ENCODE measurements around the gene CYP20A1. TPM values are rescaled to one million over a fixed set of nuclear protein-coding genes. Genes with fewer than 3 reads are reported as not detected.

Gene CYP20A1
- total and polyA plus RNA-seq, 9 of the 15 experiments (the other 6 are each of a cell fraction or from before 2014, with no cell fraction given): 10.3 to 31.7 (median 12.4) TPM

GRCh38 chr2:203327901-203328759 is 89.3 kb downstream of the CYP20A1 start, which contains the start of gene ABI2 (continued):
- TF ChIP-seq, protein P1, sequence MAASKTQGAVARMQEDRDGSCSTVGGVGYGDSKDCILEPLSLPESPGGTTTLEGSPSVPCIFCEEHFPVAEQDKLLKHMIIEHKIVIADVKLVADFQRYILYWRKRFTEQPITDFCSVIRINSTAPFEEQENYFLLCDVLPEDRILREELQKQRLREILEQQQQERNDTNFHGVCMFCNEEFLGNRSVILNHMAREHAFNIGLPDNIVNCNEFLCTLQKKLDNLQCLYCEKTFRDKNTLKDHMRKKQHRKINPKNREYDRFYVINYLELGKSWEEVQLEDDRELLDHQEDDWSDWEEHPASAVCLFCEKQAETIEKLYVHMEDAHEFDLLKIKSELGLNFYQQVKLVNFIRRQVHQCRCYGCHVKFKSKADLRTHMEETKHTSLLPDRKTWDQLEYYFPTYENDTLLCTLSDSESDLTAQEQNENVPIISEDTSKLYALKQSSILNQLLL (CRISPR knock-in tag; IDR thresholded peaks at IDR 0.05; ENCODE audit: borderline replicate concordance): no peak
- TF ChIP-seq CEBPG (CRISPR knock-in tag; IDR thresholded peaks at IDR 0.05) (no peak), CEBPG (tag; conservative IDR thresholded peaks at IDR 0.05 in 1 of 2, IDR thresholded peaks at IDR 0.05 in 1 of 2) (no peak), RBM25 (IDR thresholded peaks at IDR 0.05; ENCODE audit: low read depth, low read length, severe bottlenecking) (peak; percentile 15), CCNT2 (IDR thresholded peaks at IDR 0.05; ENCODE audit: borderline replicate concordance, extremely low read depth, insufficient read length, low read depth, low read length) (peak; percentile 34), SIN3A (IDR thresholded peaks at IDR 0.05; ENCODE audit: borderline replicate concordance in 2 of 2, control insufficient read depth in 1 of 2, low read depth in 2 of 2, low read length in 2 of 2) (peak in 1 of 2 experiments; percentile 45; a peak in 1 of 4 replicates), ZBTB17 (CRISPR knock-in tag; IDR thresholded peaks at IDR 0.05) (no peak), SMAD4 (CRISPR knock-in tag; conservative IDR thresholded peaks at IDR 0.05) (peak; percentile 29; the same call in 1 of the 2 replicates), RBM22 (IDR thresholded peaks at IDR 0.05; ENCODE audit: low read depth, low read length, poor library complexity, severe bottlenecking) (peak; percentile 61), USF2 (CRISPR knock-in tag; IDR thresholded peaks at IDR 0.05) (no peak), CBFA2T3 (IDR thresholded peaks at IDR 0.05) (no peak), ELF2 (CRISPR knock-in tag; IDR thresholded peaks at IDR 0.05) (no peak), POLR2A (conservative IDR thresholded peaks at IDR 0.05) (0 out of 2 replicates have a peak, but pooled peaks have one; percentile 25), RBM34 (IDR thresholded peaks at IDR 0.05; ENCODE audit: borderline replicate concordance, insufficient read depth, low read length) (no peak), ZBTB7A (IDR thresholded peaks at IDR 0.05; ENCODE audit: borderline replicate concordance, control insufficient read depth, low read depth, low read length) (peak; percentile 54; the same call in 1 of the 2 replicates), ZNF41 (CRISPR knock-in tag; conservative IDR thresholded peaks at IDR 0.05) (no peak), TFAP4 (CRISPR knock-in tag; IDR thresholded peaks at IDR 0.05; ENCODE audit: borderline replicate concordance) (peak; percentile 65), ZNF175 (CRISPR knock-in tag; IDR thresholded peaks at IDR 0.05; ENCODE audit: low read depth) (no peak), HMGN3 (IDR thresholded peaks at IDR 0.05; ENCODE audit: borderline replicate concordance, extremely low read depth, insufficient read length, low read depth, low read length) (peak; percentile 50), CREM (IDR thresholded peaks at IDR 0.05; ENCODE audit: low read depth) (0 out of 2 replicates have a peak, but pooled peaks have one; percentile 8), FOXJ2 (tag; IDR thresholded peaks at IDR 0.05) (peak; percentile 44; the same call in 1 of the 2 replicates), EGR1 (conservative IDR thresholded peaks at IDR 0.05) (peak; percentile 71), ETV1 (tag; conservative IDR thresholded peaks at IDR 0.05; ENCODE audit: low read depth) (peak; percentile 17; the same call in 1 of the 2 replicates), WHSC1 (IDR thresholded peaks at IDR 0.05; ENCODE audit: low read length) (no peak)
- TF ChIP-seq, protein P2, sequence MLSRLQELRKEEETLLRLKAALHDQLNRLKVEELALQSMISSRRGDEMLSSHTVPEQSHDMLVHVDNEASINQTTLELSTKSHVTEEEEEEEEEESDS (CRISPR knock-in tag; IDR thresholded peaks at IDR 0.05): no peak

Data from K562 (cell line).